HFF-Myc (cell line): ENCODE data around the gene TMOD2.

Experiments
- DNase-seq: peaks from one replicate; pipeline ENCODE4 v3.0.0-alpha.2; 2011; ENCODE audit warnings: low read depth; ENCODE audit errors: extremely low read depth
- H3K4me3 ChIP-seq: replicated peaks from 2 replicates; pipeline ENCODE4 v1.5.1; 2011; ENCODE audit warnings: low read depth, mild to moderate bottlenecking, control low read depth, low read length
- CTCF ChIP-seq: IDR thresholded peaks from 2 replicates; pipeline ENCODE4 v1.5.1; 2012; ENCODE audit warnings: mild to moderate bottlenecking, low read depth, low read length, control low read depth; ENCODE audit errors: missing control alignments

The TMOD2 gene

GRCh38 chr15:51812598-51812997 is 61.2 kb downstream of the TMOD2 start:
- no peak for TF ChIP-seq CTCF
- DNase-seq = no peak
- no peak overlapping the region for H3K4me3 ChIP-seq

- no peak overlapping the region for H3K4me3 ChIP-seq
- no peak for DNase-seq
- no peak for TF ChIP-seq CTCF
Observed at GRCh38 chr15:51814606-51815005, 63.2 kb downstream of the TMOD2 start.

GRCh38 chr15:51816611-51817010 is 65.2 kb downstream of the TMOD2 start:
- no peak for TF ChIP-seq CTCF
- no peak for DNase-seq

GRCh38 chr15:51818150-51818549 is 66.8 kb downstream of the TMOD2 start:
- no peak for TF ChIP-seq CTCF
- DNase-seq = peak; percentile 39

More at GRCh38 chr15:51816611-51817010, 65.2 kb downstream of the TMOD2 start:
- H3K4me3 ChIP-seq = no peak overlapping the region

GRCh38 chr15:51825698-51826097 is 74.3 kb downstream of the TMOD2 start:
- DNase-seq = no peak
- no peak for TF ChIP-seq CTCF
- H3K4me3 ChIP-seq = no peak overlapping the region

More at GRCh38 chr15:51818150-51818549, 66.8 kb downstream of the TMOD2 start:
- H3K4me3 ChIP-seq = no peak overlapping the region

- peak overlapping the region; percentile 65 for H3K4me3 ChIP-seq
- DNase-seq = no peak
- no peak for TF ChIP-seq CTCF
Observed at GRCh38 chr15:51828621-51829375, 77.4 kb downstream of the TMOD2 start.
